ENCODE data around the gene GALNT17.

GALNT17 gene

DNA sequence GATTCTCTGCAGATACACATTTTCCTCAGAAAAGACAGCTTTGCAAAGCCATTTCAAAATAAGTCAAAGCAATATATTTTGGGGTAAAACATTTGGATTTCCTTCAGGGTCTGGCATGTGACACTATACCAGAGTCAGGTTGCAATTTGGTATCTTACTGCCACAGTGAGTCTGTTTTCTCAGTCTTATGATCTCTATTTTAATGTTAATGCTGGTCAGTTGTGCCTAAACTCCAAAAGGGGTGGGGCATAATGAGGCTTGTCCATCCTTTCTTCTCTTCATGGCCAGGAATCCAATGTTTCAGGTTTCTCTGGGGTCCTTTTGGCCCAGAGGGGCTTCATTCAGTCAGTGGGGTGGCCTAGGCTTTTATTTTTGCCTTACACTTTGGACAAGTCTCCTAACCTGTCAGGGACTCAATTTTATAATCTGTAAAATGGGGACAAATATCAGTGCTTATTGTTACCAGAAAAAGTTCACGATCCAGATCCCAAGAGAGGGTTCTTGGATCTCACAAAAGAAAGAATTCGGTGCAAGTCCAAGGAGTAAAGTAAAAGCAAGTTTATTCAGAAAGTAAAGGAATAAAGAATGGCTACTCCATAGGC lies 341.5 kb downstream of the GALNT17 start:
- no peaks in the 10 kb centered on the region for H3K27me3 ChIP-seq (ENCODE audit: insufficient read depth, low read length, poor library complexity, severe bottlenecking)
- H3K9ac ChIP-seq (ENCODE audit: low read depth, low read length, poor library complexity, severe bottlenecking), result no peak overlapping the region
- TF ChIP-seq EZH2phosphoT487 (IDR thresholded peaks at IDR 0.05; ENCODE audit: borderline replicate concordance) (no peak), CTCF (conservative IDR thresholded peaks at IDR 0.05; ENCODE audit: low read length) (no peak)
- H3K9me3 ChIP-seq (ENCODE audit: insufficient read depth, low read depth, low read length), result peaks cover 5% of the 10 kb centered on the region; the same call in 1 of the 2 replicates
- H3K4me1 ChIP-seq (ENCODE audit: insufficient read depth, low read length, poor library complexity, severe bottlenecking), result no peaks in the 10 kb centered on the region
- no peak overlapping the region for H2AFZ ChIP-seq (ENCODE audit: low read length)
- no peaks in the 10 kb centered on the region for H3F3A ChIP-seq (ENCODE audit: low read depth)
- H3K4me3 ChIP-seq (ENCODE audit: low read length, poor library complexity, severe bottlenecking), result no peak overlapping the region
- H4K20me1 ChIP-seq (ENCODE audit: insufficient read depth, low read length, poor library complexity, severe bottlenecking), result no peaks in the 10 kb centered on the region
- H3K79me2 ChIP-seq (ENCODE audit: insufficient read depth, low read length), result no peaks in the 10 kb centered on the region
- no peaks in the 10 kb centered on the region for H3K36me3 ChIP-seq (ENCODE audit: insufficient read depth, low read length)
- no peak overlapping the region for H3K4me2 ChIP-seq (ENCODE audit: low read depth, low read length, poor library complexity, severe bottlenecking)
- no peaks in the 10 kb centered on the region for H3K9me2 ChIP-seq (replicated peaks; ENCODE audit: low read depth, low read length)

- Histone ChIP-seq H3K79me2 (ENCODE audit: insufficient read depth, low read length) (no peaks in the 10 kb centered on the region), H3K36me3 (ENCODE audit: insufficient read depth, low read length) (no peaks in the 10 kb centered on the region), H3K9me2 (replicated peaks; ENCODE audit: low read depth, low read length) (no peaks in the 10 kb centered on the region), H3F3A (ENCODE audit: low read depth) (no peaks in the 10 kb centered on the region), H3K9ac (ENCODE audit: low read depth, low read length, poor library complexity, severe bottlenecking) (no peak overlapping the region), H3K4me2 (ENCODE audit: low read depth, low read length, poor library complexity, severe bottlenecking) (no peak overlapping the region), H4K20me1 (ENCODE audit: insufficient read depth, low read length, poor library complexity, severe bottlenecking) (no peaks in the 10 kb centered on the region), H3K27me3 (ENCODE audit: insufficient read depth, low read length, poor library complexity, severe bottlenecking) (no peaks in the 10 kb centered on the region), H2AFZ (ENCODE audit: low read length) (no peak overlapping the region), H3K4me1 (ENCODE audit: insufficient read depth, low read length, poor library complexity, severe bottlenecking) (no peaks in the 10 kb centered on the region), H3K4me3 (ENCODE audit: low read length, poor library complexity, severe bottlenecking) (no peak overlapping the region), H3K9me3 (ENCODE audit: insufficient read depth, low read depth, low read length) (no peaks in the 10 kb centered on the region; the same call in 1 of the 2 replicates)
- TF ChIP-seq CTCF (conservative IDR thresholded peaks at IDR 0.05; ENCODE audit: low read length), result no peak
- TF ChIP-seq EZH2phosphoT487 (IDR thresholded peaks at IDR 0.05; ENCODE audit: borderline replicate concordance), result no peak
These were observed 345.5 kb downstream of the GALNT17 start for GRCh38 chr7:71477441-71477840.

- H3K4me3 ChIP-seq (ENCODE audit: low read length, poor library complexity, severe bottlenecking), result no peak overlapping the region
- no peaks in the 10 kb centered on the region for H4K20me1 ChIP-seq (ENCODE audit: insufficient read depth, low read length, poor library complexity, severe bottlenecking)
- H3K27me3 ChIP-seq (ENCODE audit: insufficient read depth, low read length, poor library complexity, severe bottlenecking), result no peaks in the 10 kb centered on the region
- H3K79me2 ChIP-seq (ENCODE audit: insufficient read depth, low read length), result no peaks in the 10 kb centered on the region
- H3K36me3 ChIP-seq (ENCODE audit: insufficient read depth, low read length), result no peaks in the 10 kb centered on the region
- no peaks in the 10 kb centered on the region; the same call in 1 of the 2 replicates for H3K9me3 ChIP-seq (ENCODE audit: insufficient read depth, low read depth, low read length)
- H3F3A ChIP-seq (ENCODE audit: low read depth), result no peaks in the 10 kb centered on the region
- H3K9me2 ChIP-seq (replicated peaks; ENCODE audit: low read depth, low read length), result no peaks in the 10 kb centered on the region
- H3K9ac ChIP-seq (ENCODE audit: low read depth, low read length, poor library complexity, severe bottlenecking), result no peak overlapping the region
- no peaks in the 10 kb centered on the region for H3K4me1 ChIP-seq (ENCODE audit: insufficient read depth, low read length, poor library complexity, severe bottlenecking)
- TF ChIP-seq EZH2phosphoT487 (IDR thresholded peaks at IDR 0.05; ENCODE audit: borderline replicate concordance) (no peak), CTCF (conservative IDR thresholded peaks at IDR 0.05; ENCODE audit: low read length) (no peak)
- no peak overlapping the region for H3K4me2 ChIP-seq (ENCODE audit: low read depth, low read length, poor library complexity, severe bottlenecking)
- H2AFZ ChIP-seq (ENCODE audit: low read length), result no peak overlapping the region
These were observed 347.3 kb downstream of the GALNT17 start for GRCh38 chr7:71479231-71479630.

Data from Loucy (cell line).